Measurements from ENCODE around the gene EFCAB11. TPM values are rescaled to one million over a fixed set of nuclear protein-coding genes. Genes with fewer than 3 reads are reported as not detected.

EFCAB11 gene
- total and polyA plus RNA-seq, 2 of the 4 experiments (the other 2 are of a cell fraction): 2.2 to 5.3 TPM

- Histone ChIP-seq H3K9ac (ENCODE audit: low read depth, low read length) (no peak overlapping the region), H3K4me2 (ENCODE audit: low read depth, low read length) (no peak overlapping the region), H4K20me1 (ENCODE audit: insufficient read depth, low read length) (no peaks in the 10 kb centered on the region), H2BK120ac (ENCODE audit: low read depth, low read length) (no peak overlapping the region), H2BK20ac (ENCODE audit: low read depth, low read length) (no peak overlapping the region), H3K4me3 (ENCODE audit: insufficient read depth, low read depth, low read length) (no peak overlapping the region), H4K5ac (ENCODE audit: low read depth, low read length) (no peak overlapping the region), H2BK15ac (ENCODE audit: low read depth, low read length) (no peak overlapping the region), H3K56ac (ENCODE audit: extremely low read depth, insufficient read depth, low read length) (no peak overlapping the region), H2AK9ac (replicated peaks; ENCODE audit: low read depth, low read length, poor library complexity) (no peak overlapping the region), H3K27ac (ENCODE audit: insufficient read depth, low read length) (no peak overlapping the region), H3K4me1 (ENCODE audit: control insufficient read depth, insufficient read depth, low read length) (no peaks in the 10 kb centered on the region), H3K14ac (replicated peaks; ENCODE audit: low read depth, low read length) (no peak overlapping the region), H4K91ac (ENCODE audit: insufficient read depth, low read depth, low read length) (no peak overlapping the region), H2AFZ (replicated peaks; ENCODE audit: low read length, poor library complexity) (no peak overlapping the region), H3K9me1 (ENCODE audit: insufficient read depth, low read length) (0 out of 2 replicates have a peak, but pooled peaks cover 4% of the 10 kb centered on the region), H4K8ac (ENCODE audit: low read depth in 2 of 2, low read length in 2 of 2) (no peak overlapping the region), H2BK5ac (ENCODE audit: low read depth, low read length, poor library complexity, severe bottlenecking) (no peak overlapping the region), H3K9me3 (ENCODE audit: control insufficient read depth, insufficient read depth, low read length) (no peaks in the 10 kb centered on the region), H3K18ac (ENCODE audit: low read depth, low read length) (no peak overlapping the region), H2AK5ac (ENCODE audit: low read depth, low read length) (no peak overlapping the region), H3K27me3 (ENCODE audit: control insufficient read depth, insufficient read depth, low read length) (no peaks in the 10 kb centered on the region), H3K79me1 (ENCODE audit: low read depth in 1 of 2, low read length in 2 of 2) (peaks cover 0 to under 1% of the 10 kb centered on the region in 2 experiments; a peak in 1 of 4 replicates), H3K23ac (ENCODE audit: low read depth, low read length) (no peak overlapping the region), H3K4ac (ENCODE audit: low read depth, low read length) (no peak overlapping the region), H3K36me3 (ENCODE audit: control insufficient read depth, insufficient read depth, low read length) (peaks cover 13% of the 10 kb centered on the region)
- in situ Hi-C loops (cut with MboI; ENCODE audit: low sequenced_read_pairs) (no loop called here), intact Hi-C loops (cut with micrococcal nuclease) (no loop called here), dilution Hi-C loops (cut with HindIII; ENCODE audit: low sequenced_read_pairs, unreplicated experiment) (no loop called here)
- WGBS, 2 experiments (ENCODE audit: extremely low coverage in 2 of 2, insufficient read length in 1 of 2): 86% methylated on average over 4 of the region's 6 CpGs; no CpG with 5 or more reads in 1 of the 2 experiments
- ATAC-seq (ENCODE audit: low read depth) (no peak), DNase-seq (no peak)
- ChIA-PET CTCF (no interaction called here), POLR2A (ENCODE audit: unreplicated experiment) (no interaction called here)
- BruUV-seq (replicated peaks): no TSS peak
- TF ChIP-seq POLR2A (IDR thresholded peaks at IDR 0.05; ENCODE audit: low read depth, low read length): no peak
Observed at GRCh38 chr14:90003526-90004307, 49.2 kb upstream of the EFCAB11 start.
